ENCODE results near the gene PNISR. TPM values are rescaled to one million over a fixed set of nuclear protein-coding genes. Genes with fewer than 3 reads are reported as not detected.

PNISR gene
- total and polyA plus RNA-seq, 2 of the 13 experiments (the other 11 are each of a cell fraction or from before 2014, with no cell fraction given): 43.0 to 48.0 TPM

DNA sequence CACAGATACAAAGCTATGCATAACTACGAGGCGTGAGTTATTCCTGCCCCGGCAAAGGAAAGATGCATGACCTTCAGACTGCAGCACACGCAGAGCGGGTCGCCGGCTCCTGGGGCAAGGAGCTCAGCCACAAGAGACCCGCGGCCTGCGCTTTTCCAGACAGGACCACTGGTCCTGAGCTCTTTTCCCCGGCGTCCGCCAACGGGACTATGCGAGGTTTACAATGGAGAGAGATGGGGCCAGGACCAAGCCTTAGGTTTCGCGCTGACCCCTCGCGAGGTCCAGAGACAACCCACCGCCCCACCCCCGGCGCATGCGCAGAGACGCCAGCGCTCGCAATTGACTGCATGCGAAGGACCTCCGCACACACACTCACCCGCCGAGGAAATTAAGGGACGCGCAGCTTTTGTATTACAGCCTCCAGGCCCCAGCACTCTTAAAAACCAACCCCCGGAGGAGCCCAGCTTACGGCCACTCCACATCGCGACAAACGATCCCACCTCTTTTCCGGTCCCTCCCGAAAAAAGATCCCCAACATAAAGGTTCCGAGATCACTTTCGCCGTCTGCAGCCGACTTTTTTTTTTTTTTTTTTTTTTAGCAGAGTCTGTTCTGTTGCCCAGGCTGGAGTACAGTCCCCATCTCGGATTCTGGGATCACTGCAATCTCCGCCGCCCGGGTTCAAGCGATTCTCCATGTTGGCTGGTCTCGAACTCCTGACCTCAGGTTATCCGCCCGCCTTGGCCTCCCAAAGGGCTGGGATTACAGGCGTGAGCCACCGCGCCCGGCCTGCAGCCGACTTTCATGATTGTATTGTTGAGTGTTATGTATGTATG is 31.2 kb downstream of the PNISR start, which contains the start of gene COQ3 (continued):
- TF ChIP-seq NRL (CRISPR knock-in tag; IDR thresholded peaks at IDR 0.05; ENCODE audit: borderline replicate concordance): peak; percentile 81; the same call in 1 of the 2 replicates
- TF ChIP-seq, protein P1, sequence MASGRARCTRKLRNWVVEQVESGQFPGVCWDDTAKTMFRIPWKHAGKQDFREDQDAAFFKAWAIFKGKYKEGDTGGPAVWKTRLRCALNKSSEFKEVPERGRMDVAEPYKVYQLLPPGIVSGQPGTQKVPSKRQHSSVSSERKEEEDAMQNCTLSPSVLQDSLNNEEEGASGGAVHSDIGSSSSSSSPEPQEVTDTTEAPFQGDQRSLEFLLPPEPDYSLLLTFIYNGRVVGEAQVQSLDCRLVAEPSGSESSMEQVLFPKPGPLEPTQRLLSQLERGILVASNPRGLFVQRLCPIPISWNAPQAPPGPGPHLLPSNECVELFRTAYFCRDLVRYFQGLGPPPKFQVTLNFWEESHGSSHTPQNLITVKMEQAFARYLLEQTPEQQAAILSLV (CRISPR knock-in tag; IDR thresholded peaks at IDR 0.05; ENCODE audit: borderline replicate concordance): no peak
- no peak for TF ChIP-seq ZNF83 (CRISPR knock-in tag; IDR thresholded peaks at IDR 0.05; ENCODE audit: borderline replicate concordance)
- no peak for TF ChIP-seq MBD4 (IDR thresholded peaks at IDR 0.05; ENCODE audit: borderline replicate concordance, low read length)
- TF ChIP-seq ZNF10 (CRISPR knock-in tag; IDR thresholded peaks at IDR 0.05; ENCODE audit: borderline replicate concordance, low read depth): no peak
- TF ChIP-seq HDAC1 (CRISPR knock-in tag; IDR thresholded peaks at IDR 0.05): no peak
- TF ChIP-seq, protein P2, sequence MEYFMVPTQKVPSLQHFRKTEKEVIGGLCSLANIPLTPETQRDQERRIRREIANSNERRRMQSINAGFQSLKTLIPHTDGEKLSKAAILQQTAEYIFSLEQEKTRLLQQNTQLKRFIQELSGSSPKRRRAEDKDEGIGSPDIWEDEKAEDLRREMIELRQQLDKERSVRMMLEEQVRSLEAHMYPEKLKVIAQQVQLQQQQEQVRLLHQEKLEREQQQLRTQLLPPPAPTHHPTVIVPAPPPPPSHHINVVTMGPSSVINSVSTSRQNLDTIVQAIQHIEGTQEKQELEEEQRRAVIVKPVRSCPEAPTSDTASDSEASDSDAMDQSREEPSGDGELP (IDR thresholded peaks at IDR 0.05; ENCODE audit: borderline replicate concordance, low read depth): no peak
- TF ChIP-seq, protein P3, sequence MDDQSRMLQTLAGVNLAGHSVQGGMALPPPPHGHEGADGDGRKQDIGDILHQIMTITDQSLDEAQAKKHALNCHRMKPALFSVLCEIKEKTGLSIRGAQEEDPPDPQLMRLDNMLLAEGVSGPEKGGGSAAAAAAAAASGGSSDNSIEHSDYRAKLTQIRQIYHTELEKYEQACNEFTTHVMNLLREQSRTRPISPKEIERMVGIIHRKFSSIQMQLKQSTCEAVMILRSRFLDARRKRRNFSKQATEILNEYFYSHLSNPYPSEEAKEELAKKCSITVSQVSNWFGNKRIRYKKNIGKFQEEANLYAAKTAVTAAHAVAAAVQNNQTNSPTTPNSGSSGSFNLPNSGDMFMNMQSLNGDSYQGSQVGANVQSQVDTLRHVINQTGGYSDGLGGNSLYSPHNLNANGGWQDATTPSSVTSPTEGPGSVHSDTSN (CRISPR knock-in tag; IDR thresholded peaks at IDR 0.05; ENCODE audit: borderline replicate concordance): no peak
- TF ChIP-seq ZNF232 (CRISPR knock-in tag; IDR thresholded peaks at IDR 0.05; ENCODE audit: borderline replicate concordance): no peak
- TF ChIP-seq DR1 (CRISPR knock-in tag; IDR thresholded peaks at IDR 0.05): no peak; the same call in 1 of the 2 replicates
- peak; percentile 24; the same call in 1 of the 2 replicates for TF ChIP-seq ZMYM3 (CRISPR knock-in tag; IDR thresholded peaks at IDR 0.05)
- no peak for TF ChIP-seq CBX5 (CRISPR knock-in tag; IDR thresholded peaks at IDR 0.05; ENCODE audit: borderline replicate concordance)
- TF ChIP-seq, protein P4, sequence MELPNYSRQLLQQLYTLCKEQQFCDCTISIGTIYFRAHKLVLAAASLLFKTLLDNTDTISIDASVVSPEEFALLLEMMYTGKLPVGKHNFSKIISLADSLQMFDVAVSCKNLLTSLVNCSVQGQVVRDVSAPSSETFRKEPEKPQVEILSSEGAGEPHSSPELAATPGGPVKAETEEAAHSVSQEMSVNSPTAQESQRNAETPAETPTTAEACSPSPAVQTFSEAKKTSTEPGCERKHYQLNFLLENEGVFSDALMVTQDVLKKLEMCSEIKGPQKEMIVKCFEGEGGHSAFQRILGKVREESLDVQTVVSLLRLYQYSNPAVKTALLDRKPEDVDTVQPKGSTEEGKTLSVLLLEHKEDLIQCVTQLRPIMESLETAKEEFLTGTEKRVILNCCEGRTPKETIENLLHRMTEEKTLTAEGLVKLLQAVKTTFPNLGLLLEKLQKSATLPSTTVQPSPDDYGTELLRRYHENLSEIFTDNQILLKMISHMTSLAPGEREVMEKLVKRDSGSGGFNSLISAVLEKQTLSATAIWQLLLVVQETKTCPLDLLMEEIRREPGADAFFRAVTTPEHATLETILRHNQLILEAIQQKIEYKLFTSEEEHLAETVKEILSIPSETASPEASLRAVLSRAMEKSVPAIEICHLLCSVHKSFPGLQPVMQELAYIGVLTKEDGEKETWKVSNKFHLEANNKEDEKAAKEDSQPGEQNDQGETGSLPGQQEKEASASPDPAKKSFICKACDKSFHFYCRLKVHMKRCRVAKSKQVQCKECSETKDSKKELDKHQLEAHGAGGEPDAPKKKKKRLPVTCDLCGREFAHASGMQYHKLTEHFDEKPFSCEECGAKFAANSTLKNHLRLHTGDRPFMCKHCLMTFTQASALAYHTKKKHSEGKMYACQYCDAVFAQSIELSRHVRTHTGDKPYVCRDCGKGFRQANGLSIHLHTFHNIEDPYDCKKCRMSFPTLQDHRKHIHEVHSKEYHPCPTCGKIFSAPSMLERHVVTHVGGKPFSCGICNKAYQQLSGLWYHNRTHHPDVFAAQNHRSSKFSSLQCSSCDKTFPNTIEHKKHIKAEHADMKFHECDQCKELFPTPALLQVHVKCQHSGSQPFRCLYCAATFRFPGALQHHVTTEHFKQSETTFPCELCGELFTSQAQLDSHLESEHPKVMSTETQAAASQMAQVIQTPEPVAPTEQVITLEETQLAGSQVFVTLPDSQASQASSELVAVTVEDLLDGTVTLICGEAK (IDR thresholded peaks at IDR 0.05): peak; percentile 46; the same call in 1 of the 2 replicates
- TF ChIP-seq, protein P4 (CRISPR knock-in tag; IDR thresholded peaks at IDR 0.05): peak; percentile 34; the same call in 1 of the 2 replicates
- no peak for TF ChIP-seq ZNF121 (CRISPR knock-in tag; IDR thresholded peaks at IDR 0.05)
- no peak for TF ChIP-seq BRD4 (CRISPR knock-in tag; IDR thresholded peaks at IDR 0.05)
- TF ChIP-seq ATF7-NPFF (CRISPR knock-in tag; IDR thresholded peaks at IDR 0.05; ENCODE audit: low read depth): no peak

Measured in HepG2 (cell line).